Thoracic aorta (tissue), 2 donors: ENCODE data around the gene PPARG. TPM values are rescaled to one million over a fixed set of nuclear protein-coding genes. Genes with fewer than 3 reads are reported as not detected.

Experiments used
- ATAC-seq: fragments of 150-250 bp; one replicate; pipeline ENCODE4 v1.8.0; 2017; ENCODE audit warnings: low read depth; ENCODE audit not compliant: insufficient number of reproducible peaks, low FRiP score
- DNase-seq: peaks from one replicate; pipeline ENCODE4 v3.0.0-alpha.2; 2020; ENCODE audit warnings: low spot score
- H3K27ac ChIP-seq, 2 donors: fragments of 200-600 bp; sonication (generic); 1 replicate in 1 of 2; 2 replicates in 1 of 2; pipeline ENCODE4 v1.5.1; 2016; ENCODE audit warnings: mild to moderate bottlenecking in 2 of 2, moderate library complexity in 2 of 2
- H3K27me3 ChIP-seq: fragments of 200-600 bp; sonication (generic); replicated peaks from 2 replicates; pipeline ENCODE4 v1.6.0; 2016; ENCODE audit warnings: mild to moderate bottlenecking; ENCODE audit not compliant: insufficient read depth
- H3K36me3 ChIP-seq: fragments of 200-600 bp; sonication (generic); one replicate; pipeline ENCODE4 v1.5.1; 2016
- H3K4me1 ChIP-seq, 2 donors: fragments of 200-600 bp; sonication (generic); 1 replicate in 1 of 2; 2 replicates in 1 of 2; pipeline versions ENCODE4 v1.5.1 to v1.6.0; 2016; ENCODE audit warnings: low read depth in 2 of 2, mild to moderate bottlenecking in 1 of 2; ENCODE audit not compliant: control insufficient read depth in 1 of 2
- H3K4me3 ChIP-seq: fragments of 200-600 bp; sonication (generic); 2 replicates; pipeline ENCODE4 v1.5.1; 2016; ENCODE audit warnings: mild to moderate bottlenecking
- H3K9me3 ChIP-seq: fragments of 200-600 bp; sonication (generic); 2 replicates; pipeline ENCODE4 v1.5.1; 2016
- total RNA-seq, 2 donors: library from RNA; depleted of rRNA; stranded (reverse); fragments of >200 nt; gene quantifications; one replicate each; pipeline versions ENCODE4 v1.1.0 to v1.2.3, GENCODE V29; 2016
- TF ChIP-seq, protein P1 (sequence below): fragments of 200-600 bp; sonication (generic); IDR thresholded peaks from one replicate; pipeline ENCODE4 v1.5.1; 2019; ENCODE audit warnings: antibody characterized with exemption

PPARG gene
- total RNA-seq, 2 donors from 2014 or later: 8.5 to 13.1 TPM

DNA sequence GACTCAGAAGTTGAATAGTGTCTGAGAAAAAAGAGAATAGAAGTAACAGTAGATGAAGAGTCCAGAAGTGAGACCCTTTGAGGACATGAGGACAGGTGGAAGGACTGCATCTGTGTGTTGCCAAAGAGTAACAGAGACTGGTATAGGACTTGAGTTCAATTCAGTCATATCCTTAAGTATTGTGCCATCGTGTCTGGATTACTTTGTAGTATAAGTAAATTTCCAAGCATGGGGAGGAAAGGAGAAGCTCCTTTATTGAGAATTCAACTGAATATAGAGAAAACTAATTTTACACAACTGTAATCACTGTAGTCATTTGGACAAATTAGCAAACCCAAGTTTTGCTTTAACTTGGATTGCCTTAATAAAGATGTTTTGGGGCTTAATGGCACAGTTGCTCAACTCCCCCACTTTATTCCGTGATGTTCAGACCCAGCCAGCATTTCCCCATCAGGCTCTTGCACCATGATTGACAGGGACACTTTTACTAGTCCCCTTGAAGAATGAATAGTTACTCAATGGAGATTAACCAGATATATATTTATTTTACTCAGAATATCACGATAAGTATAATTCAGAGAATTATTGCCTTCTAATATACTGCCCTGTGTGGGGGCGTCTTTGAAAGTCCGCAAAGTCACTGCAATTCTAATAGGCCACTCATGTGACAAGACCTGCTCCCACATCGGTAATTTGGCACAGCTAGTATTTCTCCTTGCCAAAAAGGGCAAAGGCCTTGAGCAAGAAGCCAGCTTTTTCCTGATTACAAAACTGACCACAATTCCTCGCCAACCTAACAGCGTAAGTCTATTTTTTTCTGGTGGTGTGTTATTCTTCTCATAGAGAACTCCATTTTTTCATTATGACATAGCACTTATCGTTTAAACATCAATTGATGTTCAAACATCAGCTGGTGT lies 61.3 kb downstream of the PPARG start:
- Histone ChIP-seq H3K9me3 (no peaks in the 10 kb centered on the region), H3K27me3 (no peaks in the 10 kb centered on the region), H3K36me3 (no peaks in the 10 kb centered on the region), H3K4me3 (peak overlapping the region; percentile 22), H3K4me1 (no peaks in the 10 kb centered on the region), H3K27ac (no peak overlapping the region)
- ATAC-seq: no peak
- TF ChIP-seq, protein P1, sequence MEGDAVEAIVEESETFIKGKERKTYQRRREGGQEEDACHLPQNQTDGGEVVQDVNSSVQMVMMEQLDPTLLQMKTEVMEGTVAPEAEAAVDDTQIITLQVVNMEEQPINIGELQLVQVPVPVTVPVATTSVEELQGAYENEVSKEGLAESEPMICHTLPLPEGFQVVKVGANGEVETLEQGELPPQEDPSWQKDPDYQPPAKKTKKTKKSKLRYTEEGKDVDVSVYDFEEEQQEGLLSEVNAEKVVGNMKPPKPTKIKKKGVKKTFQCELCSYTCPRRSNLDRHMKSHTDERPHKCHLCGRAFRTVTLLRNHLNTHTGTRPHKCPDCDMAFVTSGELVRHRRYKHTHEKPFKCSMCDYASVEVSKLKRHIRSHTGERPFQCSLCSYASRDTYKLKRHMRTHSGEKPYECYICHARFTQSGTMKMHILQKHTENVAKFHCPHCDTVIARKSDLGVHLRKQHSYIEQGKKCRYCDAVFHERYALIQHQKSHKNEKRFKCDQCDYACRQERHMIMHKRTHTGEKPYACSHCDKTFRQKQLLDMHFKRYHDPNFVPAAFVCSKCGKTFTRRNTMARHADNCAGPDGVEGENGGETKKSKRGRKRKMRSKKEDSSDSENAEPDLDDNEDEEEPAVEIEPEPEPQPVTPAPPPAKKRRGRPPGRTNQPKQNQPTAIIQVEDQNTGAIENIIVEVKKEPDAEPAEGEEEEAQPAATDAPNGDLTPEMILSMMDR: no peak
- DNase-seq: no peak

DNA sequence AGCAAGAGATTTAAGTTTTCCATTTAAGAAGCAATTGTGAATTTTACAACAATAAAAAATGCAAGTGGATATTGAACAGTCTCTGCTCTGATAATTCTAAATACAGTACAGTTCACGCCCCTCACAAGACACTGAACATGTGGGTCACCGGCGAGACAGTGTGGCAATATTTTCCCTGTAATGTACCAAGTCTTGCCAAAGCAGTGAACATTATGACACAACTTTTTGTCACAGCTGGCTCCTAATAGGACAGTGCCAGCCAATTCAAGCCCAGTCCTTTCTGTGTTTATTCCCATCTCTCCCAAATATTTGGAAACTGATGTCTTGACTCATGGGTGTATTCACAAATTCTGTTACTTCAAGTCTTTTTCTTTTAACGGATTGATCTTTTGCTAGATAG lies 62.3 kb downstream of the PPARG start:
- ATAC-seq: peak; percentile 44
- H3K27ac ChIP-seq: no peak overlapping the region

DNA sequence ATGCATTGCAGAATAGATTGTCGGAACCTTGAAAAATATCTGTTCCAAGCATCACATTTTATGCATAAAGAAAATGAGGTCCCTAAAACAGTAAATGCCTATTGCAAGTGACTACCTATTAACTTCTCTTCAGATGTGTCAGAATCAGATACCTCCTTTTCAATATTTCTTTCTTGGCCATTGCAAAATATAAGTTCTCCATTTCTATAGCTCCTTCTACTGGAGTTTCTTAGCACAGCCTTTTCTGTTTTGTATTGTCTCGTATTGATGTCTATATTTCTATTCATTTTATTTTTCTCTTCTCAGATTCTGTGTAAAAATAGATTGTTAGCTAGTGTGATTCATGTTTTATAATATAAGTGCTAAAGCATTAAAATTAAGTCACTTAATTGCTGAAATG lies 63.4 kb downstream of the PPARG start:
- no peaks in the 10 kb centered on the region for H3K9me3 ChIP-seq
- TF ChIP-seq, protein P1: no peak
- no peaks in the 10 kb centered on the region for H3K36me3 ChIP-seq
- ATAC-seq (no peak), DNase-seq (no peak)
- H3K27me3 ChIP-seq: no peaks in the 10 kb centered on the region
- H3K4me3 ChIP-seq: no peak overlapping the region
- H3K4me1 ChIP-seq: no peaks in the 10 kb centered on the region
- no peak overlapping the region for H3K27ac ChIP-seq

More for the DNA sequence above, 62.3 kb downstream of the PPARG start:
- TF ChIP-seq, protein P1: no peak
- Histone ChIP-seq H3K27me3 (no peaks in the 10 kb centered on the region), H3K4me1 (no peaks in the 10 kb centered on the region), H3K36me3 (no peaks in the 10 kb centered on the region), H3K4me3 (no peak overlapping the region), H3K9me3 (no peaks in the 10 kb centered on the region)
- DNase-seq: no peak

DNA sequence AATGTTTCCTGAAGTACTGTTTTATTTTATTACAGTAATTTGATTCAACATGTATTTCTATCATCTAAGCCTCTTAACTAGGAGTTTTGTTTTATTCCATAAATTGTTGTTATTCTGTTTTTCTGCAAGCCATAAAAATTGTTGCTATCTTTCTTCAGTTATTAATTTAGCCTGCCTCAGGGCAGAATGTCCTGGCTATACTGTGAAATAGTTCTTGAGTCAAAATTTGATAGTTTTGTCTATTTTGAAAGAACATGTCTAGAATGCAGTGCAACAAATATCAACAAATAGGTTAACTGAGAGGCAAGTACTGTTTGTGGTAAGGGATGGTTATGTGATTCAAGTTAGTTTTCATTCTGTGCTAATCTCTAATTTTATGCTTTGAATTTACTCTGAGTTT lies 63.9 kb downstream of the PPARG start:
- ATAC-seq: no peak

More for the DNA sequence above, 63.9 kb downstream of the PPARG start:
- Histone ChIP-seq H3K27me3 (no peaks in the 10 kb centered on the region), H3K4me1 (no peaks in the 10 kb centered on the region), H3K4me3 (no peak overlapping the region), H3K9me3 (no peaks in the 10 kb centered on the region), H3K27ac (no peak overlapping the region), H3K36me3 (no peaks in the 10 kb centered on the region)
- no peak for DNase-seq
- TF ChIP-seq, protein P1: no peak
